OCI-LY1 (cell line): ENCODE results near the gene MED14.

Experiments used
- H2AFZ ChIP-seq: fragments of 200-600 bp; sonication (generic), shearing (Covaris generic); 2 replicates; pipeline ENCODE4 v1.6.0; 2014; ENCODE audit warnings: antibody characterized with exemption, mild to moderate bottlenecking, low read length
- H3F3A ChIP-seq: fragments of 200-600 bp; sonication (generic), shearing (Covaris generic); 2 replicates; pipeline ENCODE4 v1.6.0; 2014; ENCODE audit warnings: mild to moderate bottlenecking, antibody characterized with exemption, low read length, moderate library complexity; ENCODE audit not compliant: insufficient read depth
- H3K27ac ChIP-seq: fragments of 200-600 bp; sonication (generic); 2 replicates; pipeline ENCODE4 v1.5.1; 2014; ENCODE audit warnings: low read length, mixed run types, mild to moderate bottlenecking, low read depth; ENCODE audit not compliant: poor library complexity, severe bottlenecking
- H3K27me3 ChIP-seq: fragments of 200-600 bp; sonication (generic); 2 replicates; pipeline ENCODE4 v1.6.0; 2014; ENCODE audit warnings: antibody characterized with exemption, mild to moderate bottlenecking, low read length, moderate library complexity; ENCODE audit not compliant: insufficient read depth
- H3K36me3 ChIP-seq: fragments of 200-600 bp; sonication (generic); 2 replicates; pipeline ENCODE4 v1.6.1; 2014; ENCODE audit warnings: mild to moderate bottlenecking, antibody characterized with exemption, low read length, moderate library complexity, mixed read lengths; ENCODE audit not compliant: insufficient read depth
- H3K4me1 ChIP-seq: fragments of 200-600 bp; sonication (generic); 2 replicates; pipeline ENCODE4 v1.5.1; 2014; ENCODE audit warnings: mild to moderate bottlenecking, low read length, moderate library complexity; ENCODE audit not compliant: insufficient read depth, severe bottlenecking
- H3K4me2 ChIP-seq: fragments of 200-600 bp; sonication (generic), shearing (Covaris generic); 2 replicates; pipeline ENCODE4 v1.6.1; 2014; ENCODE audit warnings: low read length
- H3K4me3 ChIP-seq: fragments of 200-600 bp; sonication (generic); 2 replicates; pipeline ENCODE4 v1.5.1; 2014; ENCODE audit warnings: low read length, low read depth, mild to moderate bottlenecking, mixed read lengths; ENCODE audit not compliant: poor library complexity, severe bottlenecking
- H3K79me2 ChIP-seq: fragments of 200-600 bp; shearing (Covaris generic); 2 replicates; pipeline ENCODE4 v1.6.1; 2016; ENCODE audit warnings: mixed run types, low read length, mixed read lengths; ENCODE audit not compliant: insufficient read depth
- H3K9ac ChIP-seq: fragments of 200-600 bp; sonication (generic), shearing (Covaris generic); 2 replicates; pipeline ENCODE4 v1.6.1; 2014; ENCODE audit warnings: mild to moderate bottlenecking, low read length, mixed read lengths
- H3K9me2 ChIP-seq: fragments of 200-600 bp; sonication (generic), shearing (Covaris generic); 2 replicates; pipeline ENCODE4 v1.6.1; 2014; ENCODE audit warnings: low read depth, mild to moderate bottlenecking, low read length, mixed read lengths
- H3K9me3 ChIP-seq: fragments of 200-600 bp; shearing (Covaris generic); 2 replicates; pipeline ENCODE4 v1.6.1; 2014; ENCODE audit warnings: low read length, mixed read lengths
- H4K20me1 ChIP-seq: fragments of 200-600 bp; sonication (generic), shearing (Covaris generic); 2 replicates; pipeline ENCODE4 v1.6.0; 2016; ENCODE audit warnings: mild to moderate bottlenecking, low read length; ENCODE audit not compliant: insufficient read depth
- EZH2 ChIP-seq: fragments of 200-600 bp; sonication (generic), shearing (Covaris generic); IDR thresholded peaks from 2 replicates; pipeline ENCODE4 v1.8.0; 2017; ENCODE audit warnings: borderline replicate concordance, mixed run types, mild to moderate bottlenecking, antibody characterized with exemption, low read length, moderate library complexity, mixed read lengths
- TF ChIP-seq, protein P1 (sequence below): fragments of 200-600 bp; sonication (generic), shearing (Covaris generic); IDR thresholded peaks from 2 replicates; pipeline ENCODE4 v1.5.1; 2017; ENCODE audit warnings: mild to moderate bottlenecking, antibody characterized with exemption, low read length, moderate library complexity, mixed read lengths

Gene MED14

DNA sequence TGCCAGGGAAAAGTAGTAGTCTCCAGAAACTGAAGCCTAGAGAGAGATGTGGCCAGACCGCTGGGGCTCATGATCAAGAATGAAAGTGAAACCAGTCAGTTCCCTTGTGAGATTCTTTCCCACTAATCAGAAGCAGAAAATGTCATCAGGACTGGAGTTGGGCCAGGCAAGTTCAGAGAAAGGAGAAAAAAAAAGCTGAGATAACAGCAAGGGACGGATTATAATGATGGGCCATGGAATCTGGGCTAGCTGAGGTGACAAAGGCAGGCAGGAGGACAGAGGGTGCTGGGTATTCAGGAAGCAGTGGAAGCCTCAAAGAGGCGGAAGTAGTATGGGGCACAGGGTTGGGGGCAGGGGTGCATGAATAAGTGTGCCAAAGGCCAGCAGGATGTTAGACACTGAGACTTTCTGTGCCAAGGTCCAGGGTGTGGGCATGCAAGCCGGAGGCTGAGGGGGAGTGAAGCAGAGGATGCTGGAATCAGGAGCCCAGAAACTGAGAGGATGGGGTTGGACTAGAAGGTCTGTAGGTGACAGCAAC is 90.5 kb downstream of the MED14 start:
- Histone ChIP-seq H3K27me3 (no peaks in the 10 kb centered on the region), H4K20me1 (no peaks in the 10 kb centered on the region), H3K36me3 (peaks cover 10% of the 10 kb centered on the region; the same call in 1 of the 2 replicates), H3K9me2 (no peaks in the 10 kb centered on the region), H3K9ac (peak overlapping the region; percentile 57), H3K4me3 (peak overlapping the region; percentile 59), H2AFZ (no peak overlapping the region), H3K27ac (peak overlapping the region; percentile 74), H3K9me3 (no peaks in the 10 kb centered on the region), H3K4me2 (peak overlapping the region; percentile 83), H3K4me1 (peaks cover 23% of the 10 kb centered on the region), H3K79me2 (peaks cover 14% of the 10 kb centered on the region), H3F3A (no peaks in the 10 kb centered on the region)
- TF ChIP-seq EZH2: no peak
- TF ChIP-seq, protein P1, sequence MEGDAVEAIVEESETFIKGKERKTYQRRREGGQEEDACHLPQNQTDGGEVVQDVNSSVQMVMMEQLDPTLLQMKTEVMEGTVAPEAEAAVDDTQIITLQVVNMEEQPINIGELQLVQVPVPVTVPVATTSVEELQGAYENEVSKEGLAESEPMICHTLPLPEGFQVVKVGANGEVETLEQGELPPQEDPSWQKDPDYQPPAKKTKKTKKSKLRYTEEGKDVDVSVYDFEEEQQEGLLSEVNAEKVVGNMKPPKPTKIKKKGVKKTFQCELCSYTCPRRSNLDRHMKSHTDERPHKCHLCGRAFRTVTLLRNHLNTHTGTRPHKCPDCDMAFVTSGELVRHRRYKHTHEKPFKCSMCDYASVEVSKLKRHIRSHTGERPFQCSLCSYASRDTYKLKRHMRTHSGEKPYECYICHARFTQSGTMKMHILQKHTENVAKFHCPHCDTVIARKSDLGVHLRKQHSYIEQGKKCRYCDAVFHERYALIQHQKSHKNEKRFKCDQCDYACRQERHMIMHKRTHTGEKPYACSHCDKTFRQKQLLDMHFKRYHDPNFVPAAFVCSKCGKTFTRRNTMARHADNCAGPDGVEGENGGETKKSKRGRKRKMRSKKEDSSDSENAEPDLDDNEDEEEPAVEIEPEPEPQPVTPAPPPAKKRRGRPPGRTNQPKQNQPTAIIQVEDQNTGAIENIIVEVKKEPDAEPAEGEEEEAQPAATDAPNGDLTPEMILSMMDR: no peak

GRCh38 chrX:40644176-40644575 is 91.2 kb downstream of the MED14 start:
- peak overlapping the region; percentile 57 for H3K9ac ChIP-seq
- H3K4me2 ChIP-seq: peak overlapping the region; percentile 83
- H3K79me2 ChIP-seq: peaks cover 14% of the 10 kb centered on the region

DNA sequence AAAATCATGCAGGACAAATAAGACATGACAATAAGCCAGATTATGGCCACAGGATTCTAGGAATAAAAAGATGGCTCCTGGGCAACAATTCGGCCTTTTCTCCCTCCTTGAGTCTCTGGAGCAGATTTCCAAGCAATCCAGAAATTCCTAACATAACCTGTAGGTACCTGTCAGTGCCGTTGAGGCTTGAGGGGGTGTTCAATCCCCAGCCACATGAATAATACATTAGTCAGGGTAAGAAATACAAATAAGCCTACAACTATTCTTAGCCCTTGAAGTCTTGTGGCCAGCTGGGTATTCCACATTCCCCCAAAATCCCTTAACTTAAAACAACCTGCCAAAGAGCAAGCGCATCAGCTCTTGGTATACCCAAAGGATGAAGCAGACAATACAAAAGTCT is 97.7 kb downstream of the MED14 start:
- Histone ChIP-seq H3K4me3 (no peak overlapping the region), H3K9me3 (no peaks in the 10 kb centered on the region), H4K20me1 (no peaks in the 10 kb centered on the region), H3K9ac (no peak overlapping the region), H3K4me1 (no peaks in the 10 kb centered on the region), H2AFZ (no peak overlapping the region), H3K9me2 (no peaks in the 10 kb centered on the region), H3K27ac (no peak overlapping the region), H3K4me2 (no peak overlapping the region), H3F3A (no peaks in the 10 kb centered on the region), H3K79me2 (no peaks in the 10 kb centered on the region), H3K27me3 (no peaks in the 10 kb centered on the region), H3K36me3 (peaks cover 75% of the 10 kb centered on the region)
- TF ChIP-seq, protein P1: no peak
- no peak for TF ChIP-seq EZH2

More at GRCh38 chrX:40644176-40644575, 91.2 kb downstream of the MED14 start:
- H4K20me1 ChIP-seq: no peaks in the 10 kb centered on the region
- peaks cover 23% of the 10 kb centered on the region for H3K4me1 ChIP-seq
- peak overlapping the region; percentile 59 for H3K4me3 ChIP-seq
- no peaks in the 10 kb centered on the region for H3K9me3 ChIP-seq
- no peaks in the 10 kb centered on the region for H3K27me3 ChIP-seq
- H3K36me3 ChIP-seq: peaks cover 18% of the 10 kb centered on the region; the same call in 1 of the 2 replicates
- TF ChIP-seq, protein P1: no peak
- no peak for TF ChIP-seq EZH2
- H2AFZ ChIP-seq: no peak overlapping the region
- no peaks in the 10 kb centered on the region for H3K9me2 ChIP-seq
- no peaks in the 10 kb centered on the region for H3F3A ChIP-seq
- H3K27ac ChIP-seq: peak overlapping the region; percentile 74
